Caki2 (cell line): Measurements from ENCODE around the gene PPP2R5D. TPM values are rescaled to one million over a fixed set of nuclear protein-coding genes. Genes with fewer than 3 reads are reported as not detected.
A peak's percentile ranks its signal among the peaks of the same experiment; 100 is the strongest.

Source experiments
- DNase-seq: peaks from one replicate; pipeline ENCODE4 v3.0.0-alpha.2; 2015; ENCODE audit warnings: low read depth
- in situ Hi-C: cut with HindIII; loops from 2 replicates; pipeline ENCODE4 v1.10.0; 2016; ENCODE audit warnings: low sequenced_read_pairs, low pct_unique_long_range_greater_than_20kb, mixed read lengths
- total RNA-seq: library from RNA; depleted of rRNA; stranded (reverse); fragments of >200 nt; shearing (Covaris generic); gene quantifications from 2 replicates; pipeline ENCODE4 v1.2.3, GENCODE V29; 2014; ENCODE audit warnings: low replicate concordance

PPP2R5D gene
- total RNA-seq, 1 experiment from 2014 or later: 41.1 TPM

GRCh38 chr6:42962096-42962495 lies 22.3 kb upstream of the PPP2R5D start:
- no peak for DNase-seq

GRCh38 chr6:42962502-42963178 lies 21.7 kb upstream of the PPP2R5D start:
- in situ Hi-C loops: no loop called here
- no peak for DNase-seq

More at GRCh38 chr6:42962096-42962495, 22.3 kb upstream of the PPP2R5D start:
- in situ Hi-C loops: no loop called here

- in situ Hi-C loops: no loop called here
- no peak for DNase-seq
Measured at GRCh38 chr6:42963179-42963854, 21.1 kb upstream of the PPP2R5D start.

- DNase-seq: peak; percentile 40
- in situ Hi-C loops: no loop called here
Measured at GRCh38 chr6:42963855-42964605, 20.3 kb upstream of the PPP2R5D start.

DNA sequence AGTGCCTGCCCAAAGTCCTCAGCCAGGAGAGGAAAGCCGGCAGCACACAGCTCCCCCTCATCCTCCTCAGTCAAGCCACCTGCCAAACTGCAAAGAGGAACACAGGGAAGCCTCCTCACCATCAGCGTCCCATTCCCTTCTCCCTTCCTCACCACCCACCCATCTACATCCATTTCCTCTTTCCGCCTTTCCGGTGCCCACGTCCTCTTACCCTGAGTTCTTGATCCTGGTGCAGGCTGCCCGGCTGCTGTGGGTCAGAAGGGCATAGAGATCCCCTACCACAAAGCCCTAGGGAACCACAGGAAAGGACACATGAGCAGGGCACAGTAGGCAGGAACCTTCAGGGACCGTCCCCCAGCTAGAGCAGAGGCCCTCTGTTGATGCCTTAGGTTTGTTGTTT lies 17.8 kb upstream of the PPP2R5D start:
- in situ Hi-C loops: no loop called here
- no peak for DNase-seq

DNA sequence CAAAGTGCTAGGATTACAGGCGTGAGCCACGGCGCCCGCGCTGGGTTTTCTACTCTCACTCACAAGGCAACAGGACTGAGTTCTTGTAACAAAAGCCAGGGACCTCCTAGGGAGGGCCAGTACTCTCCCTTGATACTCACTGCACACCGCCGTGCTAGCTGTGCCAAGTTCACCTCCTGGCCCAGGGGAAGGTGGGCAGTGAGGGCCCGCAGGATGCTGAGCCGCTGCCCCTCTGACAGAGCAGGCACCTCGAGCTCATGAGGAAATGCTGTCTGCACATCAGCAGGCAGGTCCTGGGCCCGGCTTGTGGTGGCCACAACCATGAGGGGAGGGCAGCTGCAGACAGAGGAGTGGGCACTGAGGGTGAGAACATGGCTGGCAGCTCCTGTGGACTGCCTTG lies 17.1 kb upstream of the PPP2R5D start:
- in situ Hi-C loops: no loop called here
- DNase-seq: no peak

DNA sequence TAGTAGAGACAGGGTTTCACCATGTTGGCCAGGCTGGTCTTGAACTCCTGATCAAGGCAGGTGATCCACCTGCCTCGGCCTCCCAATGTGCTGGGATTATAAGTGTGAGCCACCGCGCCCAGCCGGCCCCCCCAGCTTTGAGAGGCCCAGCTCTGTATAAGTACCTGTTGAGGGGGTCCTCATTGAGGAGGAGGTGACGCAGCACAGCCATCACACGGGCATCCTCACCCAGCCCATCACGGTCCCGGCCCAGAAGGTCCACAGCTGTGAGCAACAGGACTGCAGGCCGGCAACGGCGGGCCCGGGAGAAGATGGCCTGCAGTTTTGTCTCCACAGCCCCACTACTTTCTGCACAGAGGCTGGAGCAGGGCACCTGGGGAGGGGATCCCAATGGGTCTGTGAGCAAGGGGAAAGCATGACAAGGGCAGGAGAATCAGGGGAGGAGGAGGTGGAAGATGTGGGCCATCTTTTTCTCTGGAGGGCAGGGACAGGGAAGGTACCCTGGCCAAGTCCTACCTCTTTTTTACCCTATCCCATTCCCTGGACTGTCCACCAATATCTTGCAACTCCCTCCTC lies 16.2 kb upstream of the PPP2R5D start:
- in situ Hi-C loops: no loop called here

DNA sequence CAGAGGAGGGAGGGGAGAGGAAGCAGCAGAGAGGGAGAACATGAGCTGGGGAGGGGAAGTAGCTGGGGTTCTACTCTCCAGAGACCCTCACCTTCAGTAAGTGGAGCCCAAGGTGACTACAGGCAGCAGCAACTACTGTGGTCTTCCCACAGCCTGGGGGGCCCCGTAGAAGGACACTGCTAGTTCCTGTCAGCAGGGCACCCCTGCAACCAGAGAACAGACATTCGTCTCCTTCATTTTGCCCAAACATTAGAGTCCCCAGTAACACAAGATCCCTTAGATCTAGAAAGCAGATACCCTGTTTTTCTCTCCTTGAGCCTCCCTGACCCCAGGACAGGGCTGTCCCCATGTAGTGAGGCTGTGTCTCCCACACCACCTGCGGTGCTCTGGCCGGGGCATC lies 15.6 kb upstream of the PPP2R5D start:
- in situ Hi-C loops: no loop called here
- no peak for DNase-seq

More for the DNA sequence above, 16.2 kb upstream of the PPP2R5D start:
- DNase-seq: no peak

DNA sequence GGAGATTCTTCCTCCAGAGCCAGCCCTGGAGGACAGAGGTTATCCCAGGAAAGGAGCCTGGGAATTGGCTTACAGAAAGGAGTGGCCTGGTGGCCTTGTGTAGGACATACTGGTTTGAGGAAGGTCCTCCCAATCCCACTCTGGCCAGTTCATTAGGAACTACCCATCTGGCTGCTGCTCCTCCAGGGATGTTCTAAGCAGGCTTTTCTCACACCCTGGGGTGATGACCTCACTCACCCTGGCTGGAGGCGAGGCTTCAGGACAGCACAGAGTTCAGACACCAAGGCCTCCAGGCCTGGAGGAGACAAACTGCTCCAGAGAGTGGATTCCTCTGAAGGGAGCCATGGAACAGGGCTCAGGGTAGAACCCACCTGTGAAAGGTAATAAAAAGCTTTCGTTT lies 14.9 kb upstream of the PPP2R5D start:
- in situ Hi-C loops: no loop called here
- DNase-seq: no peak

DNA sequence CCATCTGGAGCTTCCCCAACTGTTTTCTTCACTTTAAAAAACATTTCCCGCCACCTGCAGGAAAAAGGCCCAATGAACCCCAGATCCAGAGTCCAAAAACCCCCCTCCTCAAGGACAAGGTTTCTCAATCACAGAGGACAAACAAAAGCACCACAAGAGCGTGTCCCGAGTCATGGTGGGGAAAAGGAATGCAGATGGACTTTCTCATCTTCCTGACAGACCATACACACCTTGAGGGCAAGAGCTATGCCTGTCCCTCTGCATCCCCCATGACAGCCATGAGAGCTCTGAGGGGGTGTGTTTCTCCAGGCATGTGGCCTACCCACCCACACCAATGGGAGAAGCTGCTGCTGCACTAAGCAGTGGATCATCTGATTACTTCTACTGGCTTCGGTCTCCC lies 14.4 kb upstream of the PPP2R5D start:
- in situ Hi-C loops: no loop called here
- DNase-seq: no peak

GRCh38 chr6:42970871-42971612 lies 13.3 kb upstream of the PPP2R5D start:
- DNase-seq: peak; percentile 61
- in situ Hi-C loops: no loop called here

GRCh38 chr6:42971746-42972327 lies 12.5 kb upstream of the PPP2R5D start:
- in situ Hi-C loops: no loop called here
- DNase-seq: no peak

- in situ Hi-C loops: no loop called here
- DNase-seq: no peak
Measured at GRCh38 chr6:42973926-42974325, 10.4 kb upstream of the PPP2R5D start.

DNA sequence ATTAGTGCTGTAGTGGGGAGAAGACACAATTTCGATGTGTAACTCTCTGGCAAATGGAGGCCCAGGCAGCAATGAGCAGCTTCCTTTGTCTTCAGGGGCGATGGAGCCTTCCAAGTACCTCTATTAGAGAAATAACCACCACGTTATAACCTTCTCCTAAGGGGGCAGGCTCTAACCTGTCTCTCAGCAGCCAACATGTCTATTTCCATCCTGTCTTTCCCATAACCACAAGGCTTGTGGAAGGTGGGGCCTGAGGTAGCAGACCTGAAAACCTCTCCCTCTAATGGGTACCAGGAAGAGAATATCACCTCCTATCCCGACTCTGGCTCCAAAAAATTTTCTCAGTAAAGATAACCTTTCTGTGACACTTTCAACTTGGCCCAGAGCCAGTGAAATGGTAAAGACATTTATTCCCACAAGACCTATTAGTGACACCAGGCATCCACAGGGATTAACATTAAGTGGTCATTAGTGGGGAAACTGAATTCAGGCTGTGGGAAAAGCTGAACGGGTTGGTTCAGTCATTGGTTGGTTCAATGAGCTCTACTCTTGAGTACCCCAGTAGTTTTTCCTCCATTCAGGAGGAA lies 9.4 kb upstream of the PPP2R5D start:
- in situ Hi-C loops: no loop called here

GRCh38 chr6:42978487-42978838 lies 5.9 kb upstream of the PPP2R5D start:
- no peak for DNase-seq
- in situ Hi-C loops: no loop called here

More for the DNA sequence above, 9.4 kb upstream of the PPP2R5D start:
- DNase-seq: no peak

GRCh38 chr6:42978839-42979522 lies 5.4 kb upstream of the PPP2R5D start, which contains the start of gene PEX6:
Gene PEX6 (minus strand): TSS chr6:42979181. CDS start chr6:42979150, 31 bp downstream.
- in situ Hi-C loops: no loop called here
- peak; percentile 86 for DNase-seq

DNA sequence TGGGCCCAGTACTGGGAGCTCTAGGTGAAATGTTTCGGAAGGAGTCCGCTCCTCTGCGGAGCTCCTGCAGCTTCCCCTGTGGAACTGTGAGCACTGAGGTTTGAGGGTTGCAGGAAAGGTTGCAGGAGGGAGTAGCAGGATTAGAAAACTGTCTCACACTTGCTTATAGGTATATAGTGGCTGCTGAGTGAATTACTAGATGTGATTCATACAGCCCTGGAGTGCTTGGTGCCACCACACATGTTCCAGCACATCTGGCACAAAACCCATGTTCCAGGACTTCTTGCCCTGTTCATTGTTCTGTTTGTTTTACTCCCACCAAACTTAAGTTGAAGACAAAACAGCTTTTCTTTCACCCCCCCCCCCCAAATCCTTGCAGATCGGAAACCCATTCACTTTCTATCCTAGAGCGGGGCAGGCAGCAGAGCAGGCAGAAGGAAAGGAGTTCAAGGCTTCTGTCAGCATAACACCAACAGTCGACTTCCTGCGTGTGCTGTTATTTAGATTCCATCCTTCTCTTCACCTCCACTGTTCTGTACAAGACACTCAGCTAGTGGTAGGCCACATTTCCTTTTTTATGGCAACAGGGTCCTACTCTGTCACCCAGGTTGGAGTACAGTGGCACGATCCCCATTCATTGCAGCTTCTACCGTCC lies 4.7 kb upstream of the PPP2R5D start:
- no peak for DNase-seq
- in situ Hi-C loops: no loop called here
